ENCODE data around the gene VWA7.

The VWA7 gene

DNA sequence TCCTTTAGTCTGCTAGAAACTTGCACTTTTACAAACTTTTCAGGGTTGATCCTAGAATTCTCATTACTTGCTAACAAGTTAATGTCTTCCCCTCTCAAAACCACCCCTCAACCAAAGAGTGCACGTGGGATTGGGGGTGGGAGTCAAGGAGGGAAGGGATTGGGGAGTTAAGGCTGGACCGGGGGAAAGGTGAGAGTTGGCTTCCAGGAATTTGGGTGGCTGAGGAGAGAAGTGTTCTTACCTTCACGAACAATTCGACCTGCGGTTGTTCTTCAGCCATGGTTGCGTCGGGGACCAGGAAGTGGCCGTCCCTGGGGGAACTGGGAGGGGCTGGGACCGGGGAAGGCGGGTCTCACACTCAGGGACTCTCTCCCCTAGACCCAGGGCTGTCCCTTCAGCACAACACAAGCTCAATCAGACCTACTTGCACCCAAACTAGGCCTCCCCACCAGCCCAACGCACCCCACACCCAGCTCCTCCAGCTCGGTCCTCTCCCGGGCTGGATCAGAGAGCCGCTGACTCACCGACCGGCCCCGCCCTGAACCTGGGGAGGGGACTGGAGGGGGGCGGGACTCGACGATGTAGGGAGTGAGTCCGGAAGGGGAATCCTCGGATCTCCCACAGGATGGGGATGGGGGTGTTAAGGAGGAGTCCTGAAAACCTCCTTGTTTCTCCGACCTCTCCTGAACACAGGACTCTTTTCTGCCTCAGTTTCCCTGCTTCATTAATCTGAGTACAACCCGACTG, 40.9 kb downstream of the VWA7 start, which contains the start of gene CLIC1 (continued):
- TF ChIP-seq YY1 (tag by site-specific recombination; IDR thresholded peaks at IDR 0.05): 0 out of 2 replicates have a peak, but pooled peaks have one; percentile 20
- peak; percentile 94 for TF ChIP-seq ZBTB17 (tag by site-specific recombination; IDR thresholded peaks at IDR 0.05)
- no peak for TF ChIP-seq ZNF433 (tag by site-specific recombination; IDR thresholded peaks at IDR 0.05; ENCODE audit: low read depth)
- 0 out of 2 replicates have a peak, but pooled peaks have one; percentile 58 for TF ChIP-seq KLF17 (tag by site-specific recombination; IDR thresholded peaks at IDR 0.05)
- peak; percentile 38; the same call in 1 of the 2 replicates for TF ChIP-seq ZNF629 (tag by site-specific recombination; IDR thresholded peaks at IDR 0.05)
- peak; percentile 91 for TF ChIP-seq KLF8 (tag by site-specific recombination; IDR thresholded peaks at IDR 0.05)
- 0 out of 2 replicates have a peak, but pooled peaks have one; percentile 7 for TF ChIP-seq ZBTB7A (tag by site-specific recombination; IDR thresholded peaks at IDR 0.05; ENCODE audit: low read depth)
- peak; percentile 85 for TF ChIP-seq WT1 (tag by site-specific recombination; IDR thresholded peaks at IDR 0.05)
- peak; percentile 87 for TF ChIP-seq ZNF398 (tag by site-specific recombination; IDR thresholded peaks at IDR 0.05)
- TF ChIP-seq, protein P1, sequence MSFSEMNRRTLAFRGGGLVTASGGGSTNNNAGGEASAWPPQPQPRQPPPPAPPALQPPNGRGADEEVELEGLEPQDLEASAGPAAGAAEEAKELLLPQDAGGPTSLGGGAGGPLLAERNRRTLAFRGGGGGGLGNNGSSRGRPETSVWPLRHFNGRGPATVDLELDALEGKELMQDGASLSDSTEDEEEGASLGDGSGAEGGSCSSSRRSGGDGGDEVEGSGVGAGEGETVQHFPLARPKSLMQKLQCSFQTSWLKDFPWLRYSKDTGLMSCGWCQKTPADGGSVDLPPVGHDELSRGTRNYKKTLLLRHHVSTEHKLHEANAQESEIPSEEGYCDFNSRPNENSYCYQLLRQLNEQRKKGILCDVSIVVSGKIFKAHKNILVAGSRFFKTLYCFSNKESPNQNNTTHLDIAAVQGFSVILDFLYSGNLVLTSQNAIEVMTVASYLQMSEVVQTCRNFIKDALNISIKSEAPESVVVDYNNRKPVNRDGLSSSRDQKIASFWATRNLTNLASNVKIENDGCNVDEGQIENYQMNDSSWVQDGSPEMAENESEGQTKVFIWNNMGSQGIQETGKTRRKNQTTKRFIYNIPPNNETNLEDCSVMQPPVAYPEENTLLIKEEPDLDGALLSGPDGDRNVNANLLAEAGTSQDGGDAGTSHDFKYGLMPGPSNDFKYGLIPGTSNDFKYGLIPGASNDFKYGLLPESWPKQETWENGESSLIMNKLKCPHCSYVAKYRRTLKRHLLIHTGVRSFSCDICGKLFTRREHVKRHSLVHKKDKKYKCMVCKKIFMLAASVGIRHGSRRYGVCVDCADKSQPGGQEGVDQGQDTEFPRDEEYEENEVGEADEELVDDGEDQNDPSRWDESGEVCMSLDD (tag by site-specific recombination; IDR thresholded peaks at IDR 0.05): peak; percentile 77
- TF ChIP-seq ZNF19 (tag by site-specific recombination; IDR thresholded peaks at IDR 0.05; ENCODE audit: low read depth): no peak
- TF ChIP-seq SP7 (tag by site-specific recombination; IDR thresholded peaks at IDR 0.05): peak; percentile 55; the same call in 1 of the 2 replicates

DNA sequence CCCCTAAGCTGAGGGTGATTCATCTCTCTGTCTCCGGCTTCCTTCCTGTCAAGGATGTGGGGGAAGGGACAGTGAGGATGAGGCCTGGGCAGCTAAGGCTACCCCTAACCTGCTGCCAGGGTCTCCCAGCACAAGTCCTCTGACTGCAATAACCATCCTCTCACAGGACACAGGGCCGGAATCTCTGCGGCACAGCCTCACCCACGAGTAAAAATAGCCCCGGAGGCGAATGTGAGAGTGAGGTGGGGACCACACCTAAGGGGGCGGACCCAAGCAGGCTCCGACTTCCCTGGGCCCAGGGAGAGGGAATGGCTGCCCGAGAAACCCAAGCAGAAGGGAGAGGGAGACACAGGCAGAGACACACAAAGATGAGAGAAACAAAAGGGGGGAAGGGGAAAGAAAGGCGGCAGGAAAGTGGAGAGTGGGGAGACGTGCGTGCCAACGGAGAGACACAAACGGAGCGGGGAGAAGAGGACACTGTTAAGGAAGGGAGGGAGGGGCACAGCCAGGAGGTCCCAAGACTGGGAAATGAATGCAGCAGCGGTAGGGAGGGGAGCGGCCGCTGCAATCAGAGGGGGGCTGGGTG, 42.2 kb downstream of the VWA7 start:
- ChIA-PET POLR2A (interaction anchor here (0.7 to 6.8 kb wide), 21 partner anchors 10 to 1490 kb away, joined by 3 to 102 read pairs (median 4); partner anchors contain the start of genes ABHD16A, BAG6, C6orf47 and GPANK1), CTCF (interaction anchor here (0.7 to 2.7 kb wide), 5 partner anchors 35 to 129 kb away, joined by 3 to 24 read pairs (median 7); partner anchors contain the start of gene LSM2)
- H3K9me3 ChIP-seq (ENCODE audit: control insufficient read depth, insufficient read depth, low read depth, low read length): no peaks in the 10 kb centered on the region
- H3K36me3 ChIP-seq (ENCODE audit: control insufficient read depth in 2 of 2, insufficient read depth in 1 of 2, low read length in 2 of 2): peaks cover 12 to 39% of the 10 kb centered on the region in 2 experiments; a peak in 2 of 3 replicates
- peak overlapping the region; percentile 64 for H3K4me3 ChIP-seq (ENCODE audit: low read depth, low read length)
- peaks cover 30% of the 10 kb centered on the region for H3K4me1 ChIP-seq (ENCODE audit: control insufficient read depth, insufficient read depth, low read length)
- peak overlapping the region; percentile 52 for H3K27ac ChIP-seq (ENCODE audit: extremely low read depth, low read depth, low read length)
- TF ChIP-seq ZNF629 (tag by site-specific recombination; IDR thresholded peaks at IDR 0.05): peak; percentile 87
- no peak for TF ChIP-seq SETDB1 (IDR thresholded peaks at IDR 0.05; ENCODE audit: insufficient read length, low read length)
- TF ChIP-seq, protein P2, sequence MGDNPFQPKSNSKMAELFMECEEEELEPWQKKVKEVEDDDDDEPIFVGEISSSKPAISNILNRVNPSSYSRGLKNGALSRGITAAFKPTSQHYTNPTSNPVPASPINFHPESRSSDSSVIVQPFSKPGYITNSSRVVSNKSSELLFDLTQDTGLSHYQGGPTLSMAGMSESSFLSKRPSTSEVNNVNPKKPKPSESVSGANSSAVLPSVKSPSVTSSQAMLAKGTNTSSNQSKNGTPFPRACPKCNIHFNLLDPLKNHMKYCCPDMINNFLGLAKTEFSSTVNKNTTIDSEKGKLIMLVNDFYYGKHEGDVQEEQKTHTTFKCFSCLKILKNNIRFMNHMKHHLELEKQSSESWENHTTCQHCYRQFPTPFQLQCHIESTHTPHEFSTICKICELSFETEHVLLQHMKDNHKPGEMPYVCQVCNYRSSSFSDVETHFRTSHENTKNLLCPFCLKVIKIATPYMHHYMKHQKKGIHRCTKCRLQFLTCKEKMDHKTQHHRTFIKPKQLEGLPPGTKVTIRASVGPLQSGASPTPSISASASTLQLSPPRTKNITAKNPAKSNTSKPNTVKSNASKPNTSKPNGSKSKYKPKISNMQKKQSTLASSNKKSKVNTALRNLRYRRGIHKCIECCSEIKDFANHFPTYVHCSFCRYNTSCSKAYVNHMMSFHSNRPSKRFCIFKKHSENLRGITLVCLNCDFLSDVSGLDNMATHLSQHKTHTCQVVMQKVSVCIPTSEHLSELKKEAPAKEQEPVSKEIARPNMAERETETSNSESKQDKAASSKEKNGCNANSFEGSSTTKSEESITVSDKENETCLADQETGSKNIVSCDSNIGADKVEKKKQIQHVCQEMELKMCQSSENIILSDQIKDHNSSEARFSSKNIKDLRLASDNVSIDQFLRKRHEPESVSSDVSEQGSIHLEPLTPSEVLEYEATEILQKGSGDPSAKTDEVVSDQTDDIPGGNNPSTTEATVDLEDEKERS (tag by site-specific recombination; IDR thresholded peaks at IDR 0.05): no peak; the same call in 1 of the 2 replicates
- peak; percentile 49; the same call in 1 of the 2 replicates for TF ChIP-seq ZNF394 (tag by site-specific recombination; IDR thresholded peaks at IDR 0.05; ENCODE audit: borderline replicate concordance)
- peak; percentile 25; the same call in 1 of the 2 replicates for TF ChIP-seq ZSCAN30 (tag by site-specific recombination; IDR thresholded peaks at IDR 0.05)
- TF ChIP-seq, protein P3, sequence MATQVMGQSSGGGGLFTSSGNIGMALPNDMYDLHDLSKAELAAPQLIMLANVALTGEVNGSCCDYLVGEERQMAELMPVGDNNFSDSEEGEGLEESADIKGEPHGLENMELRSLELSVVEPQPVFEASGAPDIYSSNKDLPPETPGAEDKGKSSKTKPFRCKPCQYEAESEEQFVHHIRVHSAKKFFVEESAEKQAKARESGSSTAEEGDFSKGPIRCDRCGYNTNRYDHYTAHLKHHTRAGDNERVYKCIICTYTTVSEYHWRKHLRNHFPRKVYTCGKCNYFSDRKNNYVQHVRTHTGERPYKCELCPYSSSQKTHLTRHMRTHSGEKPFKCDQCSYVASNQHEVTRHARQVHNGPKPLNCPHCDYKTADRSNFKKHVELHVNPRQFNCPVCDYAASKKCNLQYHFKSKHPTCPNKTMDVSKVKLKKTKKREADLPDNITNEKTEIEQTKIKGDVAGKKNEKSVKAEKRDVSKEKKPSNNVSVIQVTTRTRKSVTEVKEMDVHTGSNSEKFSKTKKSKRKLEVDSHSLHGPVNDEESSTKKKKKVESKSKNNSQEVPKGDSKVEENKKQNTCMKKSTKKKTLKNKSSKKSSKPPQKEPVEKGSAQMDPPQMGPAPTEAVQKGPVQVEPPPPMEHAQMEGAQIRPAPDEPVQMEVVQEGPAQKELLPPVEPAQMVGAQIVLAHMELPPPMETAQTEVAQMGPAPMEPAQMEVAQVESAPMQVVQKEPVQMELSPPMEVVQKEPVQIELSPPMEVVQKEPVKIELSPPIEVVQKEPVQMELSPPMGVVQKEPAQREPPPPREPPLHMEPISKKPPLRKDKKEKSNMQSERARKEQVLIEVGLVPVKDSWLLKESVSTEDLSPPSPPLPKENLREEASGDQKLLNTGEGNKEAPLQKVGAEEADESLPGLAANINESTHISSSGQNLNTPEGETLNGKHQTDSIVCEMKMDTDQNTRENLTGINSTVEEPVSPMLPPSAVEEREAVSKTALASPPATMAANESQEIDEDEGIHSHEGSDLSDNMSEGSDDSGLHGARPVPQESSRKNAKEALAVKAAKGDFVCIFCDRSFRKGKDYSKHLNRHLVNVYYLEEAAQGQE (tag by site-specific recombination; IDR thresholded peaks at IDR 0.05): 0 out of 2 replicates have a peak, but pooled peaks have one; percentile 5
- TF ChIP-seq, protein P4, sequence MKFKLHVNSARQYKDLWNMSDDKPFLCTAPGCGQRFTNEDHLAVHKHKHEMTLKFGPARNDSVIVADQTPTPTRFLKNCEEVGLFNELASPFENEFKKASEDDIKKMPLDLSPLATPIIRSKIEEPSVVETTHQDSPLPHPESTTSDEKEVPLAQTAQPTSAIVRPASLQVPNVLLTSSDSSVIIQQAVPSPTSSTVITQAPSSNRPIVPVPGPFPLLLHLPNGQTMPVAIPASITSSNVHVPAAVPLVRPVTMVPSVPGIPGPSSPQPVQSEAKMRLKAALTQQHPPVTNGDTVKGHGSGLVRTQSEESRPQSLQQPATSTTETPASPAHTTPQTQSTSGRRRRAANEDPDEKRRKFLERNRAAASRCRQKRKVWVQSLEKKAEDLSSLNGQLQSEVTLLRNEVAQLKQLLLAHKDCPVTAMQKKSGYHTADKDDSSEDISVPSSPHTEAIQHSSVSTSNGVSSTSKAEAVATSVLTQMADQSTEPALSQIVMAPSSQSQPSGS (tag by site-specific recombination; IDR thresholded peaks at IDR 0.05; ENCODE audit: low read depth): no peak
- TF ChIP-seq ZBTB48 (tag by site-specific recombination; IDR thresholded peaks at IDR 0.05): peak; percentile 95
